Hematopoietic multipotent progenitor cell treated with erythropoietin and hydrocortisone succinate and interleukin-3 and kit ligand, for 4 days (in vitro differentiated cells): ENCODE results near the gene AGAP2.
"Not testable (repeated sequence)": the region's sequence is repeated elsewhere in the genome, so short reads cannot be mapped to it uniquely, and the experiment has no call there.

ENCODE experiments used
- DNase-seq: peaks from one replicate; pipeline ENCODE4 v3.0.0-alpha.2; 2015

AGAP2 gene

GRCh38 chr12:57738661-57739237 lies at the start of gene AGAP2:
Gene AGAP2, minus strand, starts transcription at chr12:57738742. Its CDS starts 496 bp downstream, at chr12:57738246.
- DNase-seq: no peak

- DNase-seq: no peak
Observed at GRCh38 chr12:57783861-57784260, 45.3 kb upstream of the AGAP2 start.

GRCh38 chr12:57783466-57783801 lies 44.9 kb upstream of the AGAP2 start:
- no peak for DNase-seq

GRCh38 chr12:57782608-57783465 lies 44.3 kb upstream of the AGAP2 start, which contains the start of gene TSFM:
Gene TSFM, plus strand, starts transcription at chr12:57782787. Its CDS starts 15 bp downstream, at chr12:57782802.
- DNase-seq: peak; percentile 98

GRCh38 chr12:57782243-57782607 lies 43.7 kb upstream of the AGAP2 start:
- no peak for DNase-seq

GRCh38 chr12:57781801-57782200 lies 43.3 kb upstream of the AGAP2 start:
- no peak for DNase-seq

- DNase-seq: peak; percentile 60
Observed at GRCh38 chr12:57781244-57781643, 42.7 kb upstream of the AGAP2 start.

- no peak for DNase-seq
Observed at GRCh38 chr12:57780284-57780897, 41.8 kb upstream of the AGAP2 start.

GRCh38 chr12:57779736-57780135 lies 41.2 kb upstream of the AGAP2 start:
- DNase-seq: no peak

GRCh38 chr12:57777911-57778310 lies 39.4 kb upstream of the AGAP2 start:
- DNase-seq: no peak

- DNase-seq: no peak
Observed at GRCh38 chr12:57777367-57777766, 38.8 kb upstream of the AGAP2 start.

- no peak for DNase-seq
Observed at GRCh38 chr12:57776247-57776587, 37.7 kb upstream of the AGAP2 start.

- DNase-seq: peak; percentile 51
Observed at GRCh38 chr12:57775563-57776246, 37.2 kb upstream of the AGAP2 start.

GRCh38 chr12:57775044-57775443 lies 36.5 kb upstream of the AGAP2 start:
- DNase-seq: no peak

- DNase-seq: not testable (repeated sequence)
Observed at GRCh38 chr12:57774634-57775033, 36.1 kb upstream of the AGAP2 start.

- peak; percentile 78 for DNase-seq
Observed at GRCh38 chr12:57772429-57773322, 34.1 kb upstream of the AGAP2 start, which contains the start of gene EEF1AKMT3. Gene EEF1AKMT3, plus strand, starts transcription at chr12:57772614. Its CDS starts 111 bp downstream, at chr12:57772725.

- peak; percentile 99 for DNase-seq
Observed at GRCh38 chr12:57771873-57772428, 33.4 kb upstream of the AGAP2 start, which contains the start of gene METTL1. Gene METTL1, minus strand, starts transcription at chr12:57772105. Its CDS starts 22 bp downstream, at chr12:57772083.

GRCh38 chr12:57771236-57771872 lies 32.8 kb upstream of the AGAP2 start:
- peak; percentile 98 for DNase-seq

- DNase-seq: no peak
Observed at GRCh38 chr12:57770734-57771133, 32.2 kb upstream of the AGAP2 start.

- DNase-seq: no peak
Observed at GRCh38 chr12:57769594-57769993, 31.1 kb upstream of the AGAP2 start.

GRCh38 chr12:57767876-57768275 lies 29.3 kb upstream of the AGAP2 start:
- no peak for DNase-seq
